GM12878 (cell line): Measurements from ENCODE around the gene C2CD5. TPM values are rescaled to one million over a fixed set of nuclear protein-coding genes. Genes with fewer than 3 reads are reported as not detected.

ENCODE experiments used
- ATAC-seq: fragments of 200-7000 bp; cut with Tn5 transposase; 3 replicates; pipeline ENCODE4 v1.9.1; 2020; ENCODE audit warnings: mild to moderate bottlenecking, moderate library complexity
- BruUV-seq: library from RNA; stranded (reverse); fragments of 400-500 nt; replicated peaks from 2 replicates; lab custom pipeline; 2021; lab: Mats Ljungman, UMichigan
- CTCF ChIA-PET: fragments of 300-600 bp; sonication (Branson Sonifier 250); formaldehyde crosslinking; extraction: SDS; loops from one replicate; lab custom pipeline; 2021; ENCODE audit warnings: inconsistent platforms; lab: Yijun Ruan, JAX
- POLR2A ChIA-PET: fragments of 350-600 bp; formaldehyde crosslinking; extraction: SDS; loops from one replicate; lab custom pipeline; 2021; ENCODE audit warnings: inconsistent platforms; lab: Charles Lee
- RAD21 ChIA-PET: fragments of 300-600 bp; sonication (Branson Sonifier 250); formaldehyde crosslinking; loops from one replicate; lab custom pipeline; 2023; ENCODE audit warnings: antibody characterized with exemption; ENCODE audit not compliant: unreplicated experiment; lab: Charles Lee
- SMC1A ChIA-PET: fragments of 300-600 bp; sonication (Branson Sonifier 250); formaldehyde crosslinking; loops from one replicate; lab custom pipeline; 2023; ENCODE audit not compliant: unreplicated experiment, uncharacterized antibody; lab: Charles Lee
- DNase-seq: peaks from one replicate; pipeline ENCODE4 v3.0.0-alpha.2; 2011; ENCODE audit warnings: low read depth, low spot score
- FAIRE-seq: peaks from 3 replicates; lab custom pipeline; 2011; peaks lifted over from hg19 to GRCh38; lab: Jason Lieb, UNC
- H2AFZ ChIP-seq: 2 replicates; pipeline ENCODE4 v1.6.0; 2011; ENCODE audit warnings: low read depth, low read length, control low read depth; ENCODE audit not compliant: control insufficient read depth
- H3K27ac ChIP-seq: 2 replicates; pipeline ENCODE4 v1.5.1; 2011; ENCODE audit warnings: control low read depth; ENCODE audit not compliant: control insufficient read depth, insufficient read depth
- H3K27me3 ChIP-seq, 2 experiments: replicated peaks in 1 of 2; 2 replicates each; pipeline versions ENCODE4 v1.6.0 to v1.6.1; 2011; ENCODE audit warnings: low read length in 1 of 2; ENCODE audit not compliant: control insufficient read depth in 2 of 2, insufficient read depth in 2 of 2
- H3K36me3 ChIP-seq, 2 experiments: 2 replicates each; pipeline ENCODE4 v1.5.1; 2011; ENCODE audit warnings: low read length in 1 of 2; ENCODE audit not compliant: control insufficient read depth in 2 of 2, insufficient read depth in 2 of 2
- H3K4me1 ChIP-seq: 2 replicates; pipeline ENCODE4 v1.6.1; 2011; ENCODE audit warnings: mild to moderate bottlenecking, low read length, moderate library complexity, mixed read lengths; ENCODE audit not compliant: control insufficient read depth, insufficient read depth
- H3K4me2 ChIP-seq: 2 replicates; pipeline ENCODE4 v1.6.0; 2011; ENCODE audit warnings: control low read depth; ENCODE audit not compliant: control insufficient read depth, insufficient read depth
- H3K4me3 ChIP-seq: fragments of 200-600 bp; sonication (generic); 2 replicates; pipeline ENCODE4 v1.5.1; 2016
- H3K79me2 ChIP-seq: 2 replicates; pipeline ENCODE4 v1.6.0; 2011; ENCODE audit warnings: low read length; ENCODE audit not compliant: control insufficient read depth, insufficient read depth
- H3K9ac ChIP-seq: 2 replicates; pipeline ENCODE4 v1.8.0; 2011; ENCODE audit warnings: low read length, control low read depth, mixed read lengths; ENCODE audit not compliant: control insufficient read depth, insufficient read depth
- H3K9me3 ChIP-seq: replicated peaks from 3 replicates; pipeline ENCODE4 v1.5.1; 2011; ENCODE audit warnings: mild to moderate bottlenecking, low read length; ENCODE audit not compliant: control insufficient read depth, insufficient read depth
- H4K20me1 ChIP-seq: 2 replicates; pipeline ENCODE4 v1.6.0; 2011; ENCODE audit not compliant: control insufficient read depth, insufficient read depth
- BHLHE40 ChIP-seq, 2 experiments: fragments of 450-650 bp in 1 of 2; IDR thresholded peaks; 2 replicates each; pipeline ENCODE4 v1.6.1; 2011 to 2017; ENCODE audit warnings: low read depth in 2 of 2, borderline replicate concordance in 1 of 2, improper control_type of control experiment in 1 of 2, low read length in 1 of 2, mild to moderate bottlenecking in 1 of 2
- ESRRA ChIP-seq: IDR thresholded peaks from 2 replicates; pipeline ENCODE4 v1.6.1; 2012; ENCODE audit warnings: mild to moderate bottlenecking, low read length, improper control_type of control experiment
- FOXK2 ChIP-seq: fragments of 450-650 bp; IDR thresholded peaks from 2 replicates; pipeline ENCODE4 v1.6.1; 2017; ENCODE audit warnings: mild to moderate bottlenecking, moderate library complexity
- GATAD2B ChIP-seq: fragments of 450-650 bp; conservative IDR thresholded peaks from 2 replicates; pipeline ENCODE4 v1.6.1; 2017; ENCODE audit warnings: low read depth, mild to moderate bottlenecking, moderate library complexity
- KDM1A ChIP-seq: fragments of 200-600 bp; sonication (generic); IDR thresholded peaks from 2 replicates; pipeline ENCODE4 v1.6.1; 2016; ENCODE audit warnings: borderline replicate concordance
- MEF2B ChIP-seq: fragments of 450-650 bp; IDR thresholded peaks from 2 replicates; pipeline ENCODE4 v1.6.1; 2018; ENCODE audit warnings: mild to moderate bottlenecking, moderate library complexity; ENCODE audit not compliant: partially characterized antibody, poor library complexity, severe bottlenecking
- MYC ChIP-seq: IDR thresholded peaks from 2 replicates; pipeline ENCODE4 v1.6.1; 2011; ENCODE audit warnings: mild to moderate bottlenecking, low read length, moderate library complexity, inconsistent platforms; ENCODE audit not compliant: insufficient read depth, insufficient replicate concordance, insufficient read length, severe bottlenecking
- NBN ChIP-seq: fragments of 450-650 bp; IDR thresholded peaks from 2 replicates; pipeline ENCODE4 v1.6.1; 2016
- NR2F1 ChIP-seq: fragments of 450-650 bp; conservative IDR thresholded peaks from 2 replicates; pipeline ENCODE4 v1.6.1; 2017; ENCODE audit warnings: mild to moderate bottlenecking
- RFX5 ChIP-seq: IDR thresholded peaks from 2 replicates; pipeline ENCODE4 v1.6.1; 2011; ENCODE audit warnings: low read depth, low read length, improper control_type of control experiment
- STAT1 ChIP-seq: fragments of 450-650 bp; conservative IDR thresholded peaks from 2 replicates; pipeline ENCODE4 v1.6.1; 2014; ENCODE audit warnings: antibody characterized with exemption, mild to moderate bottlenecking
- WGBS: methylation state at CpG from one replicate; pipeline ENCODE4 v1.1.6; 2016; ENCODE audit warnings: low lambda C conversion rate; ENCODE audit not compliant: insufficient replicate concordance, insufficient coverage; ENCODE audit errors: missing lambda C conversion rate; 5-methylcytosine and 5-hydroxymethylcytosine counted together
- in situ Hi-C: fragments of 300-500 bp; cut with MboI; formaldehyde crosslinking; loops from 9 replicates; pipeline ENCODE4 v1.14.3; 2018; ENCODE audit warnings: mixed read lengths
- intact Hi-C: fragments of 100-400 bp; cut with micrococcal nuclease; formaldehyde crosslinking; loops from one replicate; pipeline ENCODE4 v1.14.2; 2022; ENCODE audit not compliant: unreplicated experiment
- polyA plus RNA-seq, 11 experiments: library from polyadenylated mRNA; depleted of rRNA in 4 of 11; unstranded in 6 of 11; stranded (reverse) in 5 of 11; fragments of >200 nt; fragmentation: Nextera tagmentation in 4 of 11; fragmentation: Illumina TruSeq in 1 of 11; extraction: Ambion mirVana in 4 of 11; extraction: Trizol in 1 of 11; gene quantifications; 1 replicate in 1 of 11; 2 replicates in 10 of 11; pipeline versions ENCODE4 v1.2.1 to v1.2.3, GENCODE V29; 2011 to 2016; ENCODE audit warnings: inconsistent platforms in 2 of 11, missing spikeins in 2 of 11, low read depth in 1 of 11
- total RNA-seq, 4 experiments: library from RNA; depleted of rRNA in 3 of 4; stranded (reverse); fragments of >200 nt in 3 of 4; fragmentation: Illumina TruSeq in 1 of 4; extraction: Trizol in 1 of 4; gene quantifications; 2 replicates each; pipeline versions ENCODE4 v1.2.1 to v1.2.3, GENCODE V29; 2013 to 2021
- TF ChIP-seq, protein P1 (sequence below): IDR thresholded peaks from 2 replicates; pipeline ENCODE4 v1.6.1; 2011; ENCODE audit warnings: mild to moderate bottlenecking, low read depth, low read length, moderate library complexity; ENCODE audit not compliant: insufficient replicate concordance
- TF ChIP-seq, protein P2 (sequence below): fragments of 450-650 bp; IDR thresholded peaks from 2 replicates; pipeline ENCODE4 v1.6.1; 2018; ENCODE audit warnings: borderline replicate concordance, mild to moderate bottlenecking; ENCODE audit not compliant: partially characterized antibody

Gene C2CD5
- total and polyA plus RNA-seq, 10 of the 15 experiments (the other 5 are each of a cell fraction or from before 2014, with no cell fraction given), result 7.7 to 55.0 (median 27.0) TPM

DNA sequence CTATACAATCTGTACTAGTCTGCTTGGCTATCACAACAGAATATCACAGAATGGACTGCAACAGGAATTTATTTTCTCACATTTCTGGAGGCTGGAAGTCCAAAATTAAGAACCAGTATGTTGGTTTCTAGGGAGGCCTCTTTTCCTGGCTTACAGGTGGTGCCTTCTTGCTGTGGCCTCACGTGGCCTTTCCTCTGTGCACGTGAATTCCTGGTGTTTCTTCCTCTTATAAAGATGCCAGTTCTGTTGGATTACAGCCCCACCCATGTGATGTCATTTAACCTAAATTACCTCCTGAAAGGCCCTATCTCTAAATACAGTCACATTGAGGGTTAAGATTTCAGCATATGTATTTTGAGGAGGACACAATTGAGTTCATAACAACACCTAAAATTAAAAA is 32.1 kb upstream of the C2CD5 start:
- no peaks in the 10 kb centered on the region for H3K9me3 ChIP-seq
- H2AFZ ChIP-seq, result no peak overlapping the region
- POLR2A ChIA-PET, result no interaction called here

More for the DNA sequence above, 32.1 kb upstream of the C2CD5 start:
- in situ Hi-C loops (no loop called here), intact Hi-C loops (no loop called here)
- Histone ChIP-seq H3K4me2 (no peak overlapping the region), H3K27me3 (no peaks in the 10 kb centered on the region), H3K36me3 (no peaks in the 10 kb centered on the region), H3K4me3 (no peak overlapping the region), H3K79me2 (no peaks in the 10 kb centered on the region), H3K9ac (no peak overlapping the region), H3K27ac (no peak overlapping the region), H4K20me1 (no peaks in the 10 kb centered on the region), H3K4me1 (no peaks in the 10 kb centered on the region)
- DNase-seq, result no peak
- ChIA-PET CTCF (interaction anchor here (1.0 kb wide), 1 partner anchor 116 kb away, joined by 3 read pairs; no protein-coding TSS in a partner anchor), SMC1A (interaction anchor here (1.5 kb wide), 1 partner anchor 102 kb away, joined by 3 read pairs; no protein-coding TSS in a partner anchor), RAD21 (no interaction called here)
- no peak for TF ChIP-seq GATAD2B
- no peak for TF ChIP-seq NBN
- TF ChIP-seq, protein P1, sequence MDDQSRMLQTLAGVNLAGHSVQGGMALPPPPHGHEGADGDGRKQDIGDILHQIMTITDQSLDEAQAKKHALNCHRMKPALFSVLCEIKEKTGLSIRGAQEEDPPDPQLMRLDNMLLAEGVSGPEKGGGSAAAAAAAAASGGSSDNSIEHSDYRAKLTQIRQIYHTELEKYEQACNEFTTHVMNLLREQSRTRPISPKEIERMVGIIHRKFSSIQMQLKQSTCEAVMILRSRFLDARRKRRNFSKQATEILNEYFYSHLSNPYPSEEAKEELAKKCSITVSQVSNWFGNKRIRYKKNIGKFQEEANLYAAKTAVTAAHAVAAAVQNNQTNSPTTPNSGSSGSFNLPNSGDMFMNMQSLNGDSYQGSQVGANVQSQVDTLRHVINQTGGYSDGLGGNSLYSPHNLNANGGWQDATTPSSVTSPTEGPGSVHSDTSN, result no peak
- TF ChIP-seq MEF2B, result no peak
- TF ChIP-seq ESRRA, result no peak
- no peak for TF ChIP-seq STAT1
- TF ChIP-seq BHLHE40 (IDR thresholded peaks at IDR 0.05; ENCODE audit: borderline replicate concordance in 1 of 2, low read depth in 2 of 2, low read length in 1 of 2), result no peak
- TF ChIP-seq, protein P2, sequence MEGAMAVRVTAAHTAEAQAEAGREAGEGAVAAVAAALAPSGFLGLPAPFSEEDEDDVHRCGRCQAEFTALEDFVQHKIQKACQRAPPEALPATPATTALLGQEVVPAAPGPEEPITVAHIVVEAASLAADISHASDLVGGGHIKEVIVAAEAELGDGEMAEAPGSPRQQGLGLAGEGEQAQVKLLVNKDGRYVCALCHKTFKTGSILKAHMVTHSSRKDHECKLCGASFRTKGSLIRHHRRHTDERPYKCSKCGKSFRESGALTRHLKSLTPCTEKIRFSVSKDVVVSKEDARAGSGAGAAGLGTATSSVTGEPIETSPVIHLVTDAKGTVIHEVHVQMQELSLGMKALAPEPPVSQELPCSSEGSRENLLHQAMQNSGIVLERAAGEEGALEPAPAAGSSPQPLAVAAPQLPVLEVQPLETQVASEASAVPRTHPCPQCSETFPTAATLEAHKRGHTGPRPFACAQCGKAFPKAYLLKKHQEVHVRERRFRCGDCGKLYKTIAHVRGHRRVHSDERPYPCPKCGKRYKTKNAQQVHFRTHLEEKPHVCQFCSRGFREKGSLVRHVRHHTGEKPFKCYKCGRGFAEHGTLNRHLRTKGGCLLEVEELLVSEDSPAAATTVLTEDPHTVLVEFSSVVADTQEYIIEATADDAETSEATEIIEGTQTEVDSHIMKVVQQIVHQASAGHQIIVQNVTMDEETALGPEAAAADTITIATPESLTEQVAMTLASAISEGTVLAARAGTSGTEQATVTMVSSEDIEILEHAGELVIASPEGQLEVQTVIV, result no peak
- TF ChIP-seq RFX5, result no peak
- TF ChIP-seq MYC, result no peak
- no peak for TF ChIP-seq KDM1A
- TF ChIP-seq NR2F1, result no peak
- TF ChIP-seq FOXK2, result no peak
- ATAC-seq, result no peak
- WGBS, result 13% methylated on average over 2 of the region's 2 CpGs
- FAIRE-seq, result no peak
- BruUV-seq, result no TSS peak
